ENCODE data around the gene CTIF. TPM values are rescaled to one million over a fixed set of nuclear protein-coding genes. Genes with fewer than 3 reads are reported as not detected.
A peak's percentile ranks its signal among the peaks of the same experiment; 100 is the strongest.

CTIF gene
- total RNA-seq, 5 donors from 2014 or later (not counting 1 experiment from before 2014, with no cell fraction given) = 3.2 to 6.7 (median 4.7) TPM

DNA sequence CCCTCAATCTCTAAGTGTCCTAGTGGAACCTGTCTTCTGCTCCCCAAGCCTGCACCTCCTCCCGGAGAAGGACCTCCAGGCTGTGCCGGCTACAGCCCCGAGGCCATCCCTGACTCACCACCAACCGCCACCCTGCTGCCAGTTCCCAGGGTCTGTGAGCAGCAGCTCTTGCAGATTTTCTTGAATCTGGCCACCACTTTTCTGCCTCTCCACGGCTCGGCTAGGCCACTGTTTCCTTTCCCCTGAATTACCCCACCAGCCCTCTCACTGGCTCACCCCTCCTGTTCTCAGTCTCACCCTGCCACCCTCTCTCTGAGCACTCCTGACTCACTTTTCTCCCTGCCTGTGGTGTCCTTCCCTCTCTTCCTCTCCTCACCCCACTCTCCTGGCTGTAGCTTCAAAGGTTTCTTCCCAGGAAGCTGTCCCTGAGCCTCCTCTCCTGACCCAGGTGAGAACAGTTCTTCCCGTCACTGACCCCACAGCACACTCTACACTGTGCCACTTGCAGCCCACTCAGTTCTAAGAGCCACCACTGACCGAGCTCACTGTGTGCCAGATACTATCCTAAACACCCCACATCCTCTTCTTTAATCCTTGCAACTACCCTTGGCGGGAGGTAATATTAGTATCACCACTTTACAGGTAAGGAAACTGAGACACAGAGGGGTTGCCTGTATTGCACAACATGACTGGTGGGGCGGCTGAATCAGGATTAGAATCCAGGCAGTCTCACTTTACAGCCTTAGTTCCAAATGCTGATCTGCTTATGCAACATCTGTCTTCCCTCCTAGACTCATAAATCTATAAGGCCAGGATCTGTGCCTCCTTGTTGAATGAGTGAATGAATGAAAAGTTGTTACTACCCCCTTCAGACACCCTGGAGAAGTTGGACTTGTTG is 300.3 kb downstream of the CTIF start:
- H3K27me3 Mint-ChIP-seq = no peaks in the 10 kb centered on the region
- H3K4me3 Mint-ChIP-seq = peak overlapping the region in 2 of 3 donors; percentile 1 to 57
- H3K36me3 ChIP-seq (ENCODE audit: control insufficient read depth in 2 of 2, extremely low read depth in 1 of 2, insufficient read depth in 1 of 2, low read length in 1 of 2) = no peaks in the 10 kb centered on the region
- ATAC-seq (replicated peaks in 1 of 4) (peak in 1 of 4 experiments; percentile 9), DNase-seq (peak in 1 of 35 experiments; percentile 33)
- peak overlapping the region; percentile 84 to 94 for H3K27ac Mint-ChIP-seq
- no peak overlapping the region for H3K4me3 ChIP-seq (ENCODE audit: control insufficient read depth in 1 of 2, extremely low read depth in 1 of 2, low read length in 1 of 2)
- 68% methylated on average over 6 of the region's 10 CpGs for WGBS (ENCODE audit: insufficient coverage)
- no peaks in the 10 kb centered on the region for H3K9me3 Mint-ChIP-seq
- H3K27me3 ChIP-seq (replicated peaks in 1 of 2; ENCODE audit: control insufficient read depth in 2 of 2, extremely low read depth in 1 of 2, insufficient read depth in 2 of 2, low read length in 1 of 2) = no peaks in the 10 kb centered on the region
- CTCF ChIA-PET = no interaction called here
- POLR2A ChIA-PET = no interaction called here
- H3K36me3 Mint-ChIP-seq = no peaks in the 10 kb centered on the region
- H3K9me3 ChIP-seq = no peaks in the 10 kb centered on the region
- peaks cover 61 to 100% of the 10 kb centered on the region in 2 experiments for H3K4me1 ChIP-seq (ENCODE audit: control insufficient read depth in 1 of 2, extremely low read depth in 1 of 2, insufficient read depth in 2 of 2, low read length in 2 of 2)
- peaks cover 85 to 97% (median 90%) of the 10 kb centered on the region in 3 donors for H3K4me1 Mint-ChIP-seq
- H3K27ac ChIP-seq (ENCODE audit: low read length) = peak overlapping the region; percentile 55

DNA sequence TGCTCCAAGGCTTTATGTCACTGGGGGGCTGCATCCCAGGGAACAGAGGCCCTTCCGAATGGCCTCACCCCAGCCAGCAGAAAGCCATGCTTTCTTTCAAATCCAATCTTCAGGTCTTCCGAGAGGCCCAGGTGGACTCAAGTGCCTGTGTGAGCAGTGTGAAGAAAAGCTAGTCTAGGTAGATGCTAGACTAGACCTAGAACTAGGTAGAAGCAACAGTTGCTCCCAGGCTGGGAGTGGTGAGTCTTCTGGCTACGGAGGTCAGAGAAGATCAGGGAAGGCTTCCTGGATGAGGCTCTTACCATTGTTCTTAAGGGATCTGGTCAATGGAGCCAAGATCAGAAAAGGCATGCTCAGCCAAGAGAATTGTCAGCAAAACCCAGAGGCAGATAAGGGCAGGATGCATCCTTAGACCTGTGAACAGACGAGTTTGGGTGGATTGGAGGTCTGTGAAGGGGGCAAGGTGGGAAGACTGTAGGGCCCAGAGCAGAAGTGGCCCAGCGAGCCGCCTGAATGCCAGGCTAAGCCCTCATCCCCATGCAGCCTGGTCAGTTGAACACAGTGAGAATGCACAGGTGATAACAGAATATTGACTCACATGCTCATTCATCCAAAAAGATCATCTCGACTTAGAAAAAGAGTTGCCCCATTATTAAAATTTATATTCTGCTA is 301.1 kb downstream of the CTIF start:
- Mint-ChIP-seq H3K36me3 (no peaks in the 10 kb centered on the region), H3K27me3 (no peaks in the 10 kb centered on the region), H3K9me3 (no peaks in the 10 kb centered on the region), H3K4me3 (peak overlapping the region in 1 of 3 donors; percentile 57), H3K4me1 (peaks cover 83 to 96% (median 89%) of the 10 kb centered on the region in 3 donors), H3K27ac (peak overlapping the region; percentile 84 to 94)
- Histone ChIP-seq H3K4me3 (ENCODE audit: control insufficient read depth in 1 of 2, extremely low read depth in 1 of 2, low read length in 1 of 2) (no peak overlapping the region), H3K27me3 (replicated peaks in 1 of 2; ENCODE audit: control insufficient read depth in 2 of 2, extremely low read depth in 1 of 2, insufficient read depth in 2 of 2, low read length in 1 of 2) (no peaks in the 10 kb centered on the region), H3K4me1 (ENCODE audit: control insufficient read depth in 1 of 2, extremely low read depth in 1 of 2, insufficient read depth in 2 of 2, low read length in 2 of 2) (peaks cover 58 to 99% of the 10 kb centered on the region in 2 experiments), H3K9me3 (no peaks in the 10 kb centered on the region), H3K36me3 (ENCODE audit: control insufficient read depth in 2 of 2, extremely low read depth in 1 of 2, insufficient read depth in 1 of 2, low read length in 1 of 2) (no peaks in the 10 kb centered on the region), H3K27ac (ENCODE audit: low read length) (peak overlapping the region; percentile 55)
- 86% methylated on average over 4 of the region's 7 CpGs for WGBS (ENCODE audit: insufficient coverage)
- CTCF ChIA-PET = no interaction called here
- POLR2A ChIA-PET = no interaction called here
- DNase-seq (no peak), ATAC-seq (replicated peaks in 1 of 4) (no peak)

DNA sequence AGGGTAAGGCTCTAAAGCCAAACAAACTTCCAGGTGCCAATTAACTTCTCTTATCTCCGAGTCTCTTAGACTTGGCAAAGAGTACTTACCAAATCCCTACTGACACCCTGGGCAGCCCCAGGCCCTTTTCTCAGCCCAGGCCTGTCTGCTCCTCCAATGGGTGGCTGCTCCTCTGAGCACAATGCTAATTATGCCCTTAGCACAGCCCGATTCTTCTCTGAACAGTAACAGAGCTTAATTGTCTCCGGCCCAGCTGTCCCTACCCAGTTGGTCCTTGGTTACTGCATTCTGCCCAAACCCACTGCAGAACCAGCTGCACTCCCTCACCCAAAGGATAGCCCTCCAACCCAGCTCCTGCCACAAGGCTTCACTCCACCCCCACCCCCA is 301.7 kb downstream of the CTIF start:
- Mint-ChIP-seq H3K4me3 (peak overlapping the region in 1 of 3 donors; percentile 57), H3K27ac (peak overlapping the region; percentile 74 to 94), H3K27me3 (no peaks in the 10 kb centered on the region), H3K4me1 (peaks cover 83 to 95% (median 87%) of the 10 kb centered on the region in 3 donors), H3K9me3 (peaks cover 0 to 3% (median 0%) of the 10 kb centered on the region in 3 donors), H3K36me3 (no peaks in the 10 kb centered on the region)
- no peaks in the 10 kb centered on the region for H3K27me3 ChIP-seq (replicated peaks in 1 of 2; ENCODE audit: control insufficient read depth in 2 of 2, extremely low read depth in 1 of 2, insufficient read depth in 2 of 2, low read length in 1 of 2)
- ChIA-PET POLR2A (interaction anchor here (0.5 to 1.5 kb wide), 2 partner anchors 9 to 27 kb away, joined by 3 read pairs; no protein-coding TSS in a partner anchor), CTCF (no interaction called here)
- H3K4me3 ChIP-seq (ENCODE audit: control insufficient read depth in 1 of 2, extremely low read depth in 1 of 2, low read length in 1 of 2) = no peak overlapping the region
- H3K36me3 ChIP-seq (ENCODE audit: control insufficient read depth in 2 of 2, extremely low read depth in 1 of 2, insufficient read depth in 1 of 2, low read length in 1 of 2) = no peaks in the 10 kb centered on the region
- ATAC-seq (replicated peaks in 1 of 4) = no peak
- no peaks in the 10 kb centered on the region for H3K9me3 ChIP-seq
- DNase-seq = no peak
- 96% methylated on average over 3 of the region's 3 CpGs for WGBS (ENCODE audit: insufficient coverage)
- H3K4me1 ChIP-seq (ENCODE audit: control insufficient read depth in 1 of 2, extremely low read depth in 1 of 2, insufficient read depth in 2 of 2, low read length in 2 of 2) = peaks cover 53 to 99% of the 10 kb centered on the region in 2 experiments
- peak overlapping the region; percentile 55 for H3K27ac ChIP-seq (ENCODE audit: low read length)

DNA sequence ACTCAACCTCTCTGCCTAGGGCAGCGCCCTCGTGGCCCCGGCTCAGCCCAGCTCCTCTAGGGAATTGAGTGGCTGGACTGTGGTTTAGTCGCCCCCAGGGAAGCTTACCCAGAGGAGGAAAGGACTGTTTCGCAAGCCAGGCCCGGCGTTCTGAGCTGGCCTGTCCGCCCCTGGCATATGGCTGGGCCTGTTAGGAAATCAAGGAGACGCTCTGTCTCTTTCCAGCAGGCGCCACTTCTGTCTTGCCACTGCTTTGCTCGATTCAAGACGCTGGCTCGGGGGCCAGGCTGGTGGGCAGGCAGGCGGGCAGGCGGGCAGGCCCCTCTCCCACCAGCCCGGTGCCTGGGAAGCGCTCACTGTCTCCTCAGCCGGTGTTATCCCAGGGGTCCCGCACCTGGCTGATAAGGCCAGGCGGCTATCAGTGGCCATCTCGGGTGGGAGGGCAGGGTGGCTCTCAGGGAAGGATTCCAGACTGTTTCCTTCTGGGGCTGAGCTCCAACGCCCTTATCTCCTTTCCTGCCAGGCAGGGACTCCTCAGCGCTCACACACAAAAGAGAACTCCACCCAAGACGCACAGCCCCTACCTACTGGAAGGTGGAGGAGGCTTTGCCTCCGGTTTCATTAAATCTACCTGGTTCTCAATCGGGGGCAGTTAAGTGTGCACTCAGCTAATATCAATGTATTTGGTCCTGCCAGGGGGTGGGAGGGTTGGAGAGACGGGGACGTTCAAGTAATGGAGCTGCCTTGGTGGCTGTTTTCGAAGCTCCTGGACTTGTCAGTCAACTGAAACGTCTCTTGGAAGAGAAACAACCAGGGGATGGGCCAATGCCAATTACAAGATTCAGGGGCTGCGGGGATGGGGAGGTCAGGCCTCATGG is 302.8 kb downstream of the CTIF start:
- Mint-ChIP-seq H3K36me3 (peaks cover 2% of the 10 kb centered on the region), H3K27ac (peak overlapping the region; percentile 89 to 96), H3K9me3 (peaks cover 0 to 14% (median 0%) of the 10 kb centered on the region in 3 donors), H3K4me1 (peaks cover 82 to 90% (median 86%) of the 10 kb centered on the region in 3 donors), H3K4me3 (peak overlapping the region in 2 of 3 donors; percentile 37 to 69), H3K27me3 (no peaks in the 10 kb centered on the region)
- CTCF ChIA-PET = interaction anchor here in 1 of 2 donors (0.6 kb wide), 1 partner anchor 68 kb away, joined by 3 read pairs; no protein-coding TSS in a partner anchor
- WGBS (ENCODE audit: insufficient coverage) = 95% methylated on average over 23 of the region's 31 CpGs
- ATAC-seq (replicated peaks in 1 of 4) (no peak), DNase-seq (no peak)
- H3K4me3 ChIP-seq (ENCODE audit: control insufficient read depth in 1 of 2, extremely low read depth in 1 of 2, low read length in 1 of 2) = no peak overlapping the region
- no peaks in the 10 kb centered on the region for H3K27me3 ChIP-seq (replicated peaks in 1 of 2; ENCODE audit: control insufficient read depth in 2 of 2, extremely low read depth in 1 of 2, insufficient read depth in 2 of 2, low read length in 1 of 2)
- H3K9me3 ChIP-seq = no peaks in the 10 kb centered on the region
- POLR2A ChIA-PET = interaction anchor here (0.6 to 1.5 kb wide), 2 partner anchors 10 to 111 kb away, joined by 3 to 9 read pairs; no protein-coding TSS in a partner anchor
- no peaks in the 10 kb centered on the region for H3K36me3 ChIP-seq (ENCODE audit: control insufficient read depth in 2 of 2, extremely low read depth in 1 of 2, insufficient read depth in 1 of 2, low read length in 1 of 2)
- H3K27ac ChIP-seq (ENCODE audit: low read length) = peak overlapping the region; percentile 92
- peaks cover 53 to 90% of the 10 kb centered on the region in 2 experiments for H3K4me1 ChIP-seq (ENCODE audit: control insufficient read depth in 1 of 2, extremely low read depth in 1 of 2, insufficient read depth in 2 of 2, low read length in 2 of 2)

DNA sequence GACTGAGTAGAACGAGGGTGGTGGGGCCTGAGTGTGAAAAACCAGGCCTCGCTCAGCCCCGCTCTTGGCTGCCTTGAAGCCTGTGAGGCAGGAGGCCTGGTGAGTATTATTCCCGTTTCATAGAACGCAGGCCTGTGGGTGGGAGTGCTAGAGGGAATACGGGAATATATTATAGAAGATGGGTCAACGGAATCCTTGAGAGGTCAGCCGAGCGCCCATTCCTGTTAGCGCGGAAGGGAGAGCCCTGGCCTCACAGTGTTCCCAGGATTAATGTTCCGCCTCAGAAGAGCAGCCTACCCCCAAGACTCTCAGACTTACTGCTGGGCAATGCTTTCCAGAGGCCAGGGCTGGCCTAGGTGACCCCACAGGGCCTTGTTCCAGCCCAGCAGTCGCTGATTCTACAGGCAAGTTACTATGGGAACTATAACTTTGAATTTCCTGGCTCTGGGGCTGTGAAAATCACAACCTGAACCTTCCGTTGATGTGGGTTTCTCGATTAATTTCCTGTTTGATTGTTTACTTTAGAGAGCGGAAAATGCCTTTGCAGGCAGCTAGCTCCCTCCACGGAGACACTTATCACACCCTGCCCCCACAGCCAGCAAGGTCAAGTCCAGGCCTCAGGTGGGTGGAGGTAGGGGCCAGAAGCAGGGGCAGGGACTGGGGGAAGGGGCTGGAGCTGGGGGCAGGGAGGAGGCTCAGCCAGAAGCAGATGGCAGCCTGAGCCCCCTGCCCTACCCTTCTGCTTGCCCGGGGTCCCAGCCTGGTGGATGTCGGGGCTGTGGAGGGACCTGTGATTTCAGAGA is 303.6 kb downstream of the CTIF start:
- Mint-ChIP-seq H3K27ac (peak overlapping the region; percentile 89 to 96), H3K27me3 (no peaks in the 10 kb centered on the region), H3K36me3 (peaks cover 2% of the 10 kb centered on the region), H3K4me3 (peak overlapping the region; percentile 37 to 69 (median 65)), H3K9me3 (peaks cover 0 to 15% (median 0%) of the 10 kb centered on the region in 3 donors), H3K4me1 (peaks cover 75 to 84% (median 79%) of the 10 kb centered on the region in 3 donors)
- H3K36me3 ChIP-seq (ENCODE audit: control insufficient read depth in 2 of 2, extremely low read depth in 1 of 2, insufficient read depth in 1 of 2, low read length in 1 of 2) = no peaks in the 10 kb centered on the region
- peak overlapping the region; percentile 92 for H3K27ac ChIP-seq (ENCODE audit: low read length)
- 77% methylated on average over 12 of the region's 19 CpGs for WGBS (ENCODE audit: insufficient coverage)
- peak; percentile 84 to 89 (median 88) for ATAC-seq (replicated peaks in 1 of 4)
- peaks cover 51 to 82% of the 10 kb centered on the region in 2 experiments for H3K4me1 ChIP-seq (ENCODE audit: control insufficient read depth in 1 of 2, extremely low read depth in 1 of 2, insufficient read depth in 2 of 2, low read length in 2 of 2)
- no peaks in the 10 kb centered on the region for H3K9me3 ChIP-seq
- CTCF ChIA-PET = interaction anchor here in 1 of 2 donors (0.6 kb wide), 1 partner anchor 69 kb away, joined by 3 read pairs; no protein-coding TSS in a partner anchor
- H3K4me3 ChIP-seq (ENCODE audit: control insufficient read depth in 1 of 2, extremely low read depth in 1 of 2, low read length in 1 of 2) = peak overlapping the region; percentile 25 to 44
- no peaks in the 10 kb centered on the region for H3K27me3 ChIP-seq (replicated peaks in 1 of 2; ENCODE audit: control insufficient read depth in 2 of 2, extremely low read depth in 1 of 2, insufficient read depth in 2 of 2, low read length in 1 of 2)
- POLR2A ChIA-PET = interaction anchor here (0.6 to 1.5 kb wide), 2 partner anchors 8 to 11 kb away, joined by 3 to 5 read pairs; no protein-coding TSS in a partner anchor
- peak; percentile 11 to 81 (median 49) for DNase-seq

Measured in T-cell (primary cell).